WTC11 (cell line): ENCODE measurements around the gene RPL13. TPM values are rescaled to one million over a fixed set of nuclear protein-coding genes. Genes with fewer than 3 reads are reported as not detected.

ENCODE experiments used
- ATAC-seq: fragments of 200-7000 bp; cut with Tn5 transposase; 2 replicates; pipeline ENCODE4 v1.10.0; 2021; ENCODE audit warnings: mild to moderate bottlenecking, moderate library complexity
- CTCF ChIA-PET: fragments of 300-600 bp; sonication (Branson Sonifier 250); formaldehyde crosslinking; loops from one replicate; lab custom pipeline; 2021; ENCODE audit warnings: antibody characterized with exemption; lab: Charles Lee
- POLR2A ChIA-PET: fragments of 350-600 bp; sonication (Branson Sonifier 250); formaldehyde crosslinking; loops from one replicate; lab custom pipeline; 2021; ENCODE audit warnings: antibody characterized with exemption; lab: Charles Lee
- DNase-seq: peaks from one replicate; pipeline ENCODE4 v3.0.0; 2021; ENCODE audit warnings: low spot score
- H3K27ac Mint-ChIP-seq: 2 replicates; pipeline ENCODE4 v1.8.0; 2021; ENCODE audit warnings: mixed read lengths
- H3K27me3 Mint-ChIP-seq: 2 replicates; pipeline ENCODE4 v1.8.0; 2021; ENCODE audit warnings: low read depth, mild to moderate bottlenecking, moderate library complexity, mixed read lengths
- H3K36me3 Mint-ChIP-seq: 2 replicates; pipeline ENCODE4 v1.8.0; 2021; ENCODE audit warnings: mixed read lengths
- H3K4me1 Mint-ChIP-seq: 2 replicates; pipeline ENCODE4 v1.8.0; 2022; ENCODE audit warnings: mixed read lengths
- H3K4me3 Mint-ChIP-seq: 2 replicates; pipeline ENCODE4 v1.8.0; 2021; ENCODE audit warnings: mild to moderate bottlenecking, moderate library complexity, mixed read lengths
- H3K9me3 Mint-ChIP-seq: 2 replicates; pipeline ENCODE4 v1.8.0; 2021; ENCODE audit warnings: mixed read lengths
- ELF4 ChIP-seq: sonication (generic); formaldehyde crosslinking; IDR thresholded peaks from 2 replicates; pipeline ENCODE4 v1.8.1; 2022; ENCODE audit warnings: low read depth, mild to moderate bottlenecking, moderate library complexity, missing genetic modification reagents
- ETV6 ChIP-seq: sonication (generic); formaldehyde crosslinking; IDR thresholded peaks from 2 replicates; pipeline ENCODE4 v1.8.1; 2022; ENCODE audit warnings: mild to moderate bottlenecking, missing genetic modification reagents
- GRHL2 ChIP-seq: fragments of 250-450 bp; sonication (Bioruptor Pico); IDR thresholded peaks from 2 replicates; pipeline ENCODE4 v1.8.0; 2022; ENCODE audit warnings: mild to moderate bottlenecking, moderate library complexity; ENCODE audit not compliant: insufficient replicate concordance, severe bottlenecking
- MLX ChIP-seq: sonication (generic); formaldehyde crosslinking; IDR thresholded peaks from 2 replicates; pipeline ENCODE4 v1.8.1; 2023; ENCODE audit warnings: mild to moderate bottlenecking, missing genetic modification reagents, moderate library complexity
- NFE2L1 ChIP-seq: sonication (generic); formaldehyde crosslinking; IDR thresholded peaks from 2 replicates; pipeline ENCODE4 v1.8.1; 2023; ENCODE audit warnings: missing genetic modification reagents
- SOX15 ChIP-seq: fragments of 250-450 bp; sonication (Bioruptor Pico); IDR thresholded peaks from 2 replicates; pipeline ENCODE4 v1.9.0; 2021; ENCODE audit warnings: mild to moderate bottlenecking
- TP53 ChIP-seq: sonication (generic); formaldehyde crosslinking; IDR thresholded peaks from 2 replicates; pipeline ENCODE4 v1.8.1; 2023; ENCODE audit warnings: mild to moderate bottlenecking, missing genetic modification reagents
- USF1 ChIP-seq: sonication (generic); formaldehyde crosslinking; IDR thresholded peaks from 2 replicates; pipeline ENCODE4 v1.8.0; 2022; ENCODE audit warnings: mild to moderate bottlenecking, missing genetic modification reagents
- ZNF138 ChIP-seq: sonication (generic); formaldehyde crosslinking; conservative IDR thresholded peaks from 2 replicates; pipeline ENCODE4 v1.8.1; 2022; ENCODE audit warnings: mild to moderate bottlenecking, moderate library complexity, missing genetic modification reagents
- ZNF232 ChIP-seq: sonication (generic); formaldehyde crosslinking; IDR thresholded peaks from 2 replicates; pipeline ENCODE4 v1.8.0; 2022; ENCODE audit warnings: mild to moderate bottlenecking, missing genetic modification reagents
- ZNF317 ChIP-seq: sonication (generic); formaldehyde crosslinking; IDR thresholded peaks from 2 replicates; pipeline ENCODE4 v1.8.1; 2023; ENCODE audit warnings: low read depth, mild to moderate bottlenecking, moderate library complexity, missing genetic modification reagents, borderline replicate concordance
- ZNF416 ChIP-seq: fragments of 250-450 bp; sonication (Bioruptor Pico); IDR thresholded peaks from 2 replicates; pipeline ENCODE4 v1.9.0; 2021; ENCODE audit warnings: mild to moderate bottlenecking, inconsistent platforms
- ZNF671 ChIP-seq: fragments of 250-450 bp; sonication (Bioruptor Pico); IDR thresholded peaks from 2 replicates; pipeline ENCODE4 v1.8.0; 2021; ENCODE audit warnings: mild to moderate bottlenecking
- total RNA-seq: library from RNA; stranded (reverse); gene quantifications from 3 replicates; pipeline ENCODE4 v1.2.3, GENCODE V29; 2021
- TF ChIP-seq, protein P1 (sequence below): sonication (generic); formaldehyde crosslinking; IDR thresholded peaks from 2 replicates; pipeline ENCODE4 v1.8.1; 2022; ENCODE audit warnings: mild to moderate bottlenecking, moderate library complexity, missing genetic modification reagents
- TF ChIP-seq, protein P2 (sequence below): sonication (generic); formaldehyde crosslinking; conservative IDR thresholded peaks from 2 replicates; pipeline ENCODE4 v1.8.1; 2023; ENCODE audit warnings: mild to moderate bottlenecking, low read depth, missing genetic modification reagents, moderate library complexity
- TF ChIP-seq, protein P3 (sequence below): fragments of 200-600 bp; IDR thresholded peaks from 2 replicates; pipeline ENCODE4 v1.8.0; 2022; ENCODE audit warnings: antibody characterized with exemption
- TF ChIP-seq, protein P4 (sequence below): fragments of 250-450 bp; sonication (Bioruptor Pico); IDR thresholded peaks from 2 replicates; pipeline ENCODE4 v1.9.0; 2021; ENCODE audit warnings: mild to moderate bottlenecking

The RPL13 gene
- total RNA-seq, 1 experiment from 2014 or later = 2,631 TPM

- CTCF ChIA-PET = no interaction called here
- H3K4me1 Mint-ChIP-seq = no peaks in the 10 kb centered on the region
- ATAC-seq (no peak), DNase-seq (no peak)
- no peaks in the 10 kb centered on the region for H3K9me3 Mint-ChIP-seq
- H3K27ac Mint-ChIP-seq = no peak overlapping the region
- no peak overlapping the region for H3K4me3 Mint-ChIP-seq
- TF ChIP-seq USF1 (CRISPR knock-in tag) (no peak), SOX15 (CRISPR knock-in tag) (no peak), ZNF317 (CRISPR knock-in tag) (no peak), GRHL2 (no peak), MLX (no peak), NFE2L1 (CRISPR knock-in tag) (no peak)
- TF ChIP-seq, protein P1, sequence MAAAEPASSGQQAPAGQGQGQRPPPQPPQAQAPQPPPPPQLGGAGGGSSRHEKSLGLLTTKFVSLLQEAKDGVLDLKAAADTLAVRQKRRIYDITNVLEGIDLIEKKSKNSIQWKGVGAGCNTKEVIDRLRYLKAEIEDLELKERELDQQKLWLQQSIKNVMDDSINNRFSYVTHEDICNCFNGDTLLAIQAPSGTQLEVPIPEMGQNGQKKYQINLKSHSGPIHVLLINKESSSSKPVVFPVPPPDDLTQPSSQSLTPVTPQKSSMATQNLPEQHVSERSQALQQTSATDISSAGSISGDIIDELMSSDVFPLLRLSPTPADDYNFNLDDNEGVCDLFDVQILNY = no peak
- TF ChIP-seq, protein P2, sequence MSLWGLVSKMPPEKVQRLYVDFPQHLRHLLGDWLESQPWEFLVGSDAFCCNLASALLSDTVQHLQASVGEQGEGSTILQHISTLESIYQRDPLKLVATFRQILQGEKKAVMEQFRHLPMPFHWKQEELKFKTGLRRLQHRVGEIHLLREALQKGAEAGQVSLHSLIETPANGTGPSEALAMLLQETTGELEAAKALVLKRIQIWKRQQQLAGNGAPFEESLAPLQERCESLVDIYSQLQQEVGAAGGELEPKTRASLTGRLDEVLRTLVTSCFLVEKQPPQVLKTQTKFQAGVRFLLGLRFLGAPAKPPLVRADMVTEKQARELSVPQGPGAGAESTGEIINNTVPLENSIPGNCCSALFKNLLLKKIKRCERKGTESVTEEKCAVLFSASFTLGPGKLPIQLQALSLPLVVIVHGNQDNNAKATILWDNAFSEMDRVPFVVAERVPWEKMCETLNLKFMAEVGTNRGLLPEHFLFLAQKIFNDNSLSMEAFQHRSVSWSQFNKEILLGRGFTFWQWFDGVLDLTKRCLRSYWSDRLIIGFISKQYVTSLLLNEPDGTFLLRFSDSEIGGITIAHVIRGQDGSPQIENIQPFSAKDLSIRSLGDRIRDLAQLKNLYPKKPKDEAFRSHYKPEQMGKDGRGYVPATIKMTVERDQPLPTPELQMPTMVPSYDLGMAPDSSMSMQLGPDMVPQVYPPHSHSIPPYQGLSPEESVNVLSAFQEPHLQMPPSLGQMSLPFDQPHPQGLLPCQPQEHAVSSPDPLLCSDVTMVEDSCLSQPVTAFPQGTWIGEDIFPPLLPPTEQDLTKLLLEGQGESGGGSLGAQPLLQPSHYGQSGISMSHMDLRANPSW (CRISPR knock-in tag) = no peak
- TF ChIP-seq, protein P3, sequence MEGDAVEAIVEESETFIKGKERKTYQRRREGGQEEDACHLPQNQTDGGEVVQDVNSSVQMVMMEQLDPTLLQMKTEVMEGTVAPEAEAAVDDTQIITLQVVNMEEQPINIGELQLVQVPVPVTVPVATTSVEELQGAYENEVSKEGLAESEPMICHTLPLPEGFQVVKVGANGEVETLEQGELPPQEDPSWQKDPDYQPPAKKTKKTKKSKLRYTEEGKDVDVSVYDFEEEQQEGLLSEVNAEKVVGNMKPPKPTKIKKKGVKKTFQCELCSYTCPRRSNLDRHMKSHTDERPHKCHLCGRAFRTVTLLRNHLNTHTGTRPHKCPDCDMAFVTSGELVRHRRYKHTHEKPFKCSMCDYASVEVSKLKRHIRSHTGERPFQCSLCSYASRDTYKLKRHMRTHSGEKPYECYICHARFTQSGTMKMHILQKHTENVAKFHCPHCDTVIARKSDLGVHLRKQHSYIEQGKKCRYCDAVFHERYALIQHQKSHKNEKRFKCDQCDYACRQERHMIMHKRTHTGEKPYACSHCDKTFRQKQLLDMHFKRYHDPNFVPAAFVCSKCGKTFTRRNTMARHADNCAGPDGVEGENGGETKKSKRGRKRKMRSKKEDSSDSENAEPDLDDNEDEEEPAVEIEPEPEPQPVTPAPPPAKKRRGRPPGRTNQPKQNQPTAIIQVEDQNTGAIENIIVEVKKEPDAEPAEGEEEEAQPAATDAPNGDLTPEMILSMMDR = no peak
- POLR2A ChIA-PET = no interaction called here
- no peaks in the 10 kb centered on the region for H3K27me3 Mint-ChIP-seq
- H3K36me3 Mint-ChIP-seq = peaks cover 10% of the 10 kb centered on the region
Measured at GRCh38 chr16:89593841-89594240, 33.4 kb downstream of the RPL13 start.

GRCh38 chr16:89595330-89596060 is 35.0 kb downstream of the RPL13 start:
- POLR2A ChIA-PET = no interaction called here
- CTCF ChIA-PET = no interaction called here
- ATAC-seq = no peak
- Mint-ChIP-seq H3K4me3 (no peak overlapping the region), H3K27me3 (no peaks in the 10 kb centered on the region), H3K9me3 (no peaks in the 10 kb centered on the region), H3K27ac (peak overlapping the region; percentile 36; the same call in 1 of the 2 replicates), H3K4me1 (0 out of 2 replicates have a peak, but pooled peaks cover 3% of the 10 kb centered on the region), H3K36me3 (peaks cover 6% of the 10 kb centered on the region)
- TF ChIP-seq ETV6 (CRISPR knock-in tag) = no peak
- TF ChIP-seq ZNF138 (CRISPR knock-in tag) = no peak
- TF ChIP-seq ZNF416 (CRISPR knock-in tag) = no peak
- no peak for TF ChIP-seq ZNF671 (CRISPR knock-in tag)
- no peak for TF ChIP-seq ELF4 (CRISPR knock-in tag)
- TF ChIP-seq ZNF232 (CRISPR knock-in tag) = no peak
- no peak for TF ChIP-seq TP53 (CRISPR knock-in tag)
- TF ChIP-seq, protein P4, sequence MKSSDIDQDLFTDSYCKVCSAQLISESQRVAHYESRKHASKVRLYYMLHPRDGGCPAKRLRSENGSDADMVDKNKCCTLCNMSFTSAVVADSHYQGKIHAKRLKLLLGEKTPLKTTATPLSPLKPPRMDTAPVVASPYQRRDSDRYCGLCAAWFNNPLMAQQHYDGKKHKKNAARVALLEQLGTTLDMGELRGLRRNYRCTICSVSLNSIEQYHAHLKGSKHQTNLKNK = no peak
- DNase-seq = no peak
